HCEC 1CT (cell line): ENCODE measurements around the gene CTXND1.
A peak's percentile ranks its signal among the peaks of the same experiment; 100 is the strongest.
"Not testable (repeated sequence)": the region's sequence is repeated elsewhere in the genome, so short reads cannot be mapped to it uniquely, and the experiment has no call there.

Experiments
- DNase-seq: peaks from one replicate; pipeline ENCODE4 v3.0.0-alpha.2; 2017

The CTXND1 gene

GRCh38 chr15:80156176-80156720, 95.8 kb downstream of the CTXND1 start:
- DNase-seq, result no peak

- not testable (repeated sequence) for DNase-seq
Measured at GRCh38 chr15:80155378-80156175, 96.4 kb downstream of the CTXND1 start.

- DNase-seq, result no peak
Measured at GRCh38 chr15:80155001-80155377, 97.0 kb downstream of the CTXND1 start.

- no peak for DNase-seq
Measured at GRCh38 chr15:80154336-80154735, 97.7 kb downstream of the CTXND1 start.

- peak; percentile 7 for DNase-seq
Measured at GRCh38 chr15:80153900-80154299, 98.1 kb downstream of the CTXND1 start.

GRCh38 chr15:80152896-80153876, 98.8 kb downstream of the CTXND1 start, which contains the start of gene FAH:
Gene FAH (plus strand): TSS chr15:80152999. CDS start chr15:80153055, 56 bp downstream.
- peak; percentile 41 for DNase-seq

- peak; percentile 91 for DNase-seq
Measured at GRCh38 chr15:80152180-80152895, 99.7 kb downstream of the CTXND1 start.

- no peak for DNase-seq
Measured at GRCh38 chr15:80151576-80151975, 100.4 kb downstream of the CTXND1 start.

- DNase-seq, result no peak
Measured at GRCh38 chr15:80151148-80151547, 100.9 kb downstream of the CTXND1 start.
